ENCODE results near the gene UIMC1. TPM values are rescaled to one million over a fixed set of nuclear protein-coding genes. Genes with fewer than 3 reads are reported as not detected.

Gene UIMC1
- total and polyA plus RNA-seq, 7 donors = 18.0 to 96.1 (median 40.2) TPM

DNA sequence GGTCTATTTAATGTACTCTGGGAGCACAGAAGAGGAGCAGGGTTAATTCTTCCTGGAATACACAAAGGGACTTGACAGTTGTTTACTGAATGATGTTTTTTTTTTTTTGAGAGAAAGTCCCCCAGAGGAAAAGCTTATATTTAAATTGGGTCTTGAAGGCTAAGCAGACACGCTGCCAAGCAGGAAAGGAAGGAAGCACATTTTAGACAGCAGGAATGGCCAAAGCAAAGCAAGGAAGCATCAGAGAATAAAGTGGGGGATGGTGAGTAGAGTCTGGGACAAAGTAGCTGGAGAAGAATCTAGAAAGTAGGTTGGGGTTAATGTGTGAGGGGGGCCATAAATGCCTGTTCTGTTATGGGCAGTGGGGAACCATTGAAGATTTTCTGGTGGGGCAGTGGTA lies 37.4 kb upstream of the UIMC1 start:
- 75 to 93% methylated on average over 1 of the region's 1 CpG for WGBS, 2 donors
- intact Hi-C loops (cut with DNase I) = no loop called here
- Histone ChIP-seq H3K4me1 (peaks cover 0 to 15% (median 11%) of the 10 kb centered on the region in 4 donors), H3K27me3 (no peaks in the 10 kb centered on the region), H3K36me3 (peaks cover 0 to 66% (median 30%) of the 10 kb centered on the region in 4 donors), H3K9me3 (no peaks in the 10 kb centered on the region), H3K27ac (no peak overlapping the region), H3K4me3 (no peak overlapping the region)
- TF ChIP-seq, protein P1, sequence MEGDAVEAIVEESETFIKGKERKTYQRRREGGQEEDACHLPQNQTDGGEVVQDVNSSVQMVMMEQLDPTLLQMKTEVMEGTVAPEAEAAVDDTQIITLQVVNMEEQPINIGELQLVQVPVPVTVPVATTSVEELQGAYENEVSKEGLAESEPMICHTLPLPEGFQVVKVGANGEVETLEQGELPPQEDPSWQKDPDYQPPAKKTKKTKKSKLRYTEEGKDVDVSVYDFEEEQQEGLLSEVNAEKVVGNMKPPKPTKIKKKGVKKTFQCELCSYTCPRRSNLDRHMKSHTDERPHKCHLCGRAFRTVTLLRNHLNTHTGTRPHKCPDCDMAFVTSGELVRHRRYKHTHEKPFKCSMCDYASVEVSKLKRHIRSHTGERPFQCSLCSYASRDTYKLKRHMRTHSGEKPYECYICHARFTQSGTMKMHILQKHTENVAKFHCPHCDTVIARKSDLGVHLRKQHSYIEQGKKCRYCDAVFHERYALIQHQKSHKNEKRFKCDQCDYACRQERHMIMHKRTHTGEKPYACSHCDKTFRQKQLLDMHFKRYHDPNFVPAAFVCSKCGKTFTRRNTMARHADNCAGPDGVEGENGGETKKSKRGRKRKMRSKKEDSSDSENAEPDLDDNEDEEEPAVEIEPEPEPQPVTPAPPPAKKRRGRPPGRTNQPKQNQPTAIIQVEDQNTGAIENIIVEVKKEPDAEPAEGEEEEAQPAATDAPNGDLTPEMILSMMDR (IDR thresholded peaks at IDR 0.05) = no peak
- TF ChIP-seq EP300 (IDR thresholded peaks at IDR 0.05) (no peak), POLR2A (IDR thresholded peaks at IDR 0.05) (no peak), POLR2AphosphoS5 (IDR thresholded peaks at IDR 0.05) (no peak)
- no peak for DNase-seq

DNA sequence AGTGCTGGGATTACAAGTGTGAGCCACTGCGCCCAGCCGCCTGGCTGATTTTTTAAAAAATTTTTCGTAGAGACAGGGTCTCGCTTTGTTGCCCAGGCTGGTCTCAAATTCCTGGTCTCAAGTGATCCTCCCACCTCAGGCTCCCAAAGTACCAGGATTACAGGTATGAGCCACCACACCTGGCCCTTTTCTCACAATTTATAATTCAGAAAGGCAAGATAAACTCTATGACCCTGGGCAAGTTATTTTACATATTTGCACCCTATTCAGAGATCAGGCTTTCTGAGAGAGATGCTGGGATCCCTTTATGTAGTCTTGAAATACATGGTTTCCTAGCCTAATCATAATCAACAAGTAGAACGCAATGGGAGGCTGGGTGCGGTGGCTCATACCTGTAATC lies 36.5 kb upstream of the UIMC1 start:
- no peak overlapping the region for H3K27ac ChIP-seq
- H3K4me1 ChIP-seq = peaks cover 0 to 15% (median 11%) of the 10 kb centered on the region in 4 donors
- WGBS, 2 donors = 99% methylated on average over 6 of the region's 6 CpGs
- H3K4me3 ChIP-seq = no peak overlapping the region
- peaks cover 0 to 58% (median 30%) of the 10 kb centered on the region in 4 donors for H3K36me3 ChIP-seq
- no peak for DNase-seq
- no peaks in the 10 kb centered on the region for H3K27me3 ChIP-seq
- no peaks in the 10 kb centered on the region for H3K9me3 ChIP-seq
- intact Hi-C loops (cut with DNase I) = no loop called here
- no peak for TF ChIP-seq EP300 (IDR thresholded peaks at IDR 0.05)
- TF ChIP-seq, protein P1 (IDR thresholded peaks at IDR 0.05) = no peak
- no peak for TF ChIP-seq POLR2AphosphoS5 (IDR thresholded peaks at IDR 0.05)
- TF ChIP-seq POLR2A (IDR thresholded peaks at IDR 0.05) = no peak

DNA sequence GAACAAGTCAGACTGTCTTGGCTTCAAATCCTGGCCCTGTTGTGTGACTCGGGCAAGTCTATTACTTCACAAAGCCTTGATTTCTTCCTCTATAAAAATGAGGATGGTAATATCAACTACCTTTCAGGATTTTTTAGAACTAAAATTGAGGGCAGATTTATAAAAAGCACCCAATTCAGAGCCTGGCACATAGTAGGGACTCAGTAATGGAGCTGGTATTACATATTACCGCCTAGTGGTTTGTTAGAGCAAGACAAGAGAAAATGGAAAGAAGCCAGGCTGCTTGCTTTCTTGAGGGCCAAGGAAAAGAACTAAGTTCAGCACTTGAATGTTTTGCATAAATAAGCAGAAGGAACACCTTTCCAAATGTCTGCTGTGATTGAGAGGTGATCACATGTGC lies 35.4 kb upstream of the UIMC1 start:
- H3K36me3 ChIP-seq = peaks cover 0 to 50% (median 26%) of the 10 kb centered on the region in 4 donors
- 95 to 99% methylated on average over 2 of the region's 2 CpGs for WGBS, 2 donors
- intact Hi-C loops (cut with DNase I) = no loop called here
- H3K27ac ChIP-seq = peak overlapping the region in 1 of 4 donors; percentile 65
- no peaks in the 10 kb centered on the region for H3K27me3 ChIP-seq
- DNase-seq = no peak
- TF ChIP-seq POLR2AphosphoS5 (IDR thresholded peaks at IDR 0.05) = no peak
- no peak for TF ChIP-seq POLR2A (IDR thresholded peaks at IDR 0.05)
- no peak for TF ChIP-seq EP300 (IDR thresholded peaks at IDR 0.05)
- TF ChIP-seq, protein P1 (IDR thresholded peaks at IDR 0.05) = no peak
- no peak overlapping the region for H3K4me3 ChIP-seq
- H3K9me3 ChIP-seq = no peaks in the 10 kb centered on the region
- H3K4me1 ChIP-seq = peaks cover 0 to 15% (median 11%) of the 10 kb centered on the region in 4 donors

GRCh38 chr5:177040814-177041420 lies 34.3 kb upstream of the UIMC1 start:
- H3K4me1 ChIP-seq = peaks cover 0 to 15% (median 11%) of the 10 kb centered on the region in 4 donors
- peaks cover 0 to 45% (median 26%) of the 10 kb centered on the region in 4 donors for H3K36me3 ChIP-seq
- no peaks in the 10 kb centered on the region for H3K27me3 ChIP-seq
- no peak overlapping the region for H3K4me3 ChIP-seq
- H3K9me3 ChIP-seq = no peaks in the 10 kb centered on the region
- WGBS, 2 donors = 77 to 79% methylated on average over 3 of the region's 3 CpGs
- intact Hi-C loops (cut with DNase I) = no loop called here
- H3K27ac ChIP-seq = peak overlapping the region; percentile 6 to 67 (median 42)
- TF ChIP-seq POLR2A (IDR thresholded peaks at IDR 0.05) (no peak), EP300 (IDR thresholded peaks at IDR 0.05) (no peak), POLR2AphosphoS5 (IDR thresholded peaks at IDR 0.05) (no peak)
- TF ChIP-seq, protein P1 (IDR thresholded peaks at IDR 0.05) = no peak
- DNase-seq = no peak
